Activated T-cell treated with anti-CD3 and anti-CD28 coated beads, Interleukin-2, amount 50 U/mL, for 1 hour (primary cell): ENCODE data around the gene MACROD2.
"Not testable (repeated sequence)": the region's sequence is repeated elsewhere in the genome, so short reads cannot be mapped to it uniquely, and the experiment has no call there.

Experiments used
- DNase-seq: peaks from one replicate; pipeline ENCODE4 v3.0.0-alpha.2; 2020

The MACROD2 gene

DNA sequence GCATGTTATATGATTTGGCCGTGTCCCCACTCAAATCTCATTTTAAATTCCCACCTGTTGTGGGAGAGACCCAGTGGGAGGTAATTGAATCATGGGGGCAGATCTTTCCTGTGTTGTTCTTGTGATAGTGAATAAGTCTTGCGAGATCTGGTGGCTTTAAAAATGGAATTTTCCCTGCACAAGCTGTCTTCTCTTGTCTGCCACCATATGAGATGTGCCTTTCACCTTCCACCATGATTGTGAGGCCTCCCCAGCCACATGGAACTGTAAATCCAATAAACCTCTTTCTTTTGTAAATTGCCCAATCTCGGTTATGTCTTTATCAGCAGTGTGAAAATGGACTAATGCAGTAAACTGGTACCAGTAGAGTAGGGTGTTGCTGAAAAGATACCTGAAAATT lies 986.2 kb downstream of the MACROD2 start:
- not testable (repeated sequence) for DNase-seq

- not testable (repeated sequence) for DNase-seq
Observed at GRCh38 chr20:14982324-14982723, 987.0 kb downstream of the MACROD2 start.

- DNase-seq, result no peak
Observed at GRCh38 chr20:14984305-14984704, 989.0 kb downstream of the MACROD2 start.

GRCh38 chr20:14984768-14985622 lies 989.7 kb downstream of the MACROD2 start:
- DNase-seq, result no peak

- DNase-seq, result no peak
Observed at GRCh38 chr20:14986026-14986655, 990.8 kb downstream of the MACROD2 start.

DNA sequence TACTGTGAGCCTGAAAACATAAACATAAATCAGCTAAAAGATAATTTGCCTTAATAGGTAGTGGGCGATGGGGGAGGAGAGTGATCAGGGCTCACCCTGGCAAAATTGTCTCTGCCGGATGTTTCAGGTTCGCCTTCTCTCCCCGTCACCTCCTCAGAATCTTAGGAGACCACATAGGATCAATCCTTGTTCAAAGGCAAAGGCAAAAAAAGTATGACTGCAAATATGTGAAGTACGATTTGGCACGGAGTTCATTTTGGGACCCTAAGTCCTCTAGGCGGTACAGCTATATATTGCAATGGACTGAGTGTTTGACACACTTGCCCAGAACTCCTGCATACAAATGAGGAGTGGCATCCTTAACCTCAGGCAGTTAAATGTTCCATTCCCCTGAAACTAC lies 991.3 kb downstream of the MACROD2 start:
- no peak for DNase-seq

DNA sequence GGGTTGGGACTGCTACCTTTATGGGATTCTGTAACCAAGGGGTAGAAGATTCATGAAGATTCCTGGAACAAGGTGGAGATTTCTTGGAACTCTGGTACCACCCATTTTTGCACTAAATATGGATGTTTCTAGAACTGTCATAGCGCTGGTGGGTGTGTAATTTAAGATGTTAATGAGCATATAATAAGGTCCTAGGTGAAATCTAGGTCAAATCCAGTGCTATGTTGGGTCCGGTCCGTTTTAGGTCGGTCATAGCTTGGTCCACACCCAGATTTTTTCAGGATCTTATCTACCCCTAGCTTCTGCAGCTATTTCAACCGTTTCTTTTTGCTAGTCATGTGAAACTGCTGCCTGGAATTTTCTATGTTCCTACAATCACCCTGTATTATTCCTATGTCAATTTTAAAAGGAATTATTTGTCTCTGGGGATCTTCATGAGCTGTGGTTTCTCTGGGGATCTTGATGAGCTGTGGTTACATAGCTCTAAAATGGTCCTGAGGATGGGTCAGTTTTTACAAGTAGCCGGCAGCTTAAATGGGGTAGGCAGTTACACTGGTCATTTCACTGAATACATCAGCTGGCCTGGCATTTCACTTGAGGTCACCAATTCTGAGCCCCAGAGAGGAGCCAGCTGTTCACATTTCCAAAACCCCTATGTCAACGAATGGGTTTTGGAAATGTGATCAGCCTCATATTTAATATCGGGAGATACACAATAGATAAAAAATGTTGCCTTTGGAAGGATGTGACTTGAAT lies 994.4 kb downstream of the MACROD2 start:
- no peak for DNase-seq

DNA sequence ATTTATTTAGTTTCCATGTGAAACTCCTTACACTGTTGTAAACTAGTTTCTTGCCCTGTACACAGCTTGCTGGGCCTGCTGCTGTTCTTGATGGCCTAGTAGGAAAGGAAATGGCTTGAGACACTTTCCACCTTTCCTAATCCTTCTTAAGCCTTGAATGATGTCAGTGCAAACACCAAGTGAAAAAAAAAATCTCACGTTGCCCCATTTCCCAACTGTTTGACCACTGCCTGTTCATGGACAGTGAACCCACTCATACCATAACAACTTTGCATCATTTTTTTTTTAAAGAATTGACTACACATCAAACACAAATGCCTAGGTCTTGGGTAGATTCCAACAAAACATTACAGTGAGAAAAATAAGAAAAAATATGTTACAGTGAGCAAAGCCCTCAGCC lies 995.7 kb downstream of the MACROD2 start:
- no peak for DNase-seq

DNA sequence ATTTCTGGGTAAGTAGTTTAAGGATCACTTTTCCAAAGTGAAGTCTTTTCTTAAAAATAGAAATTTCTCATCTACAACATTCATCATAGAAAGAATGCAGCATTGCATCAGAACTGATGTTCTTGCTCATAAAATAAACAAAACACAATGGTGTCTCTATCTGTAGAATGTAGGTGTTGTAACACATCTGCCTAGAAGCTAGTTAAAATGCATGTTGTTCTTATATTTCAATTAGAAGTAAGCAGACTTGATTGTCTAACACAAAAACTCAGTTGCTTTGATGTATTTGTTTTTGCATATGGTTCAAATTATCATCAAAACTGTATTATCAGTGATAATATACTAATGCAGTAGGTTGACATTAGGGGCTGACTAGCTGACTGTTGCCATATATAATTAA lies 996.8 kb downstream of the MACROD2 start:
- DNase-seq, result no peak

DNA sequence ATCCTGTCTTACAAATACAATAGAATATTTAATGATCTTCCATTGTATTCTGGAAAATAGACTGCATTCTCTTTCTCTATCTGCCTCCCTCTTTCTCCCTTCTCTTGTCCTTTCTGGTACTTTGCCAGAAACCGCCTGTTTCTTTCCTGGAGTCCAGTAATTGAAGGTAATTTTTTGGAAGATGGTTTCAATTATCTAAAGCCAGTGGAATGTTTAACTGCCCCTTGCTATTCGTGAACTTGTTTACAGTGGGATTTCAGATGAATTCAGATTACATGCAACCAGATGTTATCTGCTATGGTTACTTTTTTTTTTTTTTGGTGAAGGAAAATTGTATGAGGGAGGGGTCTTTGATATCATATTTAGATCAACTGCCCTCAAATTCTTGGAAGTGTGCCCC lies 997.6 kb downstream of the MACROD2 start:
- no peak for DNase-seq

DNA sequence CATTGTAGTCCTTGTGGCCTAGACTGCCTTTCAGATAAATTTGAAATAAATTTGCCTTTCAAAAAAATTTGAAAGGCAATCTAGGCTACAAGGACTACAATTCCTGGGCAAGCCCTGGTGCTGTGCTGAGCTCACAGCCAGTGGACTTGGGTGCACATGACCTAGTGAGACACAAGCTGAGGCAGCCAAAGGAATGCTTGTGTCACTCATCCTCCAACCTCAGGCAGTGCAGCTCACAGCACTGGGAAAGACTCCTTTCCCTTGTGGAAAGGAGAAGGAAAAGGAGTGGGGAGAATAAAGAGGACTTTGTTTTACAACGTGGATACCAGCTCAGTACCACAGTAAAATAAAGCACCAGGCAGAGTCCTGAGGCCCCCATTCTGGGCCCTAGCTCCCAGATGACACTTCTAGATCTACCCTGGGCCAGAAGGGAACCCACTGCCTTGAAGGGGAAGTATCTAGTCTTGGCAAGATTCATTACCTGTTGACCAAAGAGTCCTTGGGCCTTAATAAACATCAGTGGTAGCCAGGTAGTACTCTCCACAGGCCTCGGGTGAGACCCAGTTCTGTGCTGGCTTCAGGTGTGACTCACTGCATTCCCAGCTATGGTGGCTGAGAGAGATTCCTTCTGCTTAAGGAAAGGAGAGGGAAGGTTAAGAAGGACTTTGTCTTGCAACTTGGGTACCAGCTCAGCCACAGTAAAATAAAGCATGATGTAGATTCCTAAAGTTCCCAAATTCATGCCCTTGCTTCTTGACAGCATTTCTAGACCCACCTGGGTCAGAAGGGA lies 1001.8 kb downstream of the MACROD2 start:
- no peak for DNase-seq

DNA sequence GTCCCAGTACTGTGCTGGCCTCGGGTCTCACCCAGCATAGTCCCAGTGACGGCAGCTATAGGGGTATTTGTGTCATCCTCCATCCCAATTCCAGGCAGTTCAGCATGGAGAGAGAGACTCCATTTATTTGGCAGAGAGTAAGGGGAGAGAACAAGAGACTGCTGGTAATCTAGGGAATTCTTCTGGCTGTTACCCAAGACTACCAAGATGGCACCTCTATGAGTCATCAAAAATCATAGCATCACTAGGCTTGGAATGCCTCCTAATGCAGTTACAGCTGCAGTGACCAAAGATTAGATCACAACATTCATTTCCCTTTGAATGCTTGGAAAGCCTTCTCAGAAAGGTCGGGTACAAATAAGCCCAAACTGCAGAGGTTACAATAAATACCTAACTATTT lies 1002.5 kb downstream of the MACROD2 start:
- no peak for DNase-seq

GRCh38 chr20:15005300-15005986 lies 1010.1 kb downstream of the MACROD2 start:
- DNase-seq, result no peak

DNA sequence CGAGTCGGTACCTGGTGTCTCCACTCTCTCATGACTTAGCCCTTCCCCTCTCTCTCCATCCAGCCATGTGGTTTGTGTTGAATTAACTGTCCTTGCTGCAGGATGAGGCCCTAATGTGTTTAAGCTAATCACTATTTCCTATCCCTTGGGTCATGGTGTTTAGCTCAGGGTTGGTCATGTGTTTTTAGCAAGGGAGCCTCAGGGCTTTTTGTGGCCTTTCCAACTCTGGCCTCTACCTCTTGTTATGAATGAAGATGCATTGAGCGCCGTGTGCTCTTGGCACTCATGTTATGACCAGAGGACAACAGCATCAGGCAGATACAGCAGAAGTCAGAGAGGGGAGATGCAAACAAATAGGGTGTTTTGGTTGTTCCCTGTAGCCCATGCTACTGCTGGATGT lies 1016.3 kb downstream of the MACROD2 start:
- DNase-seq, result no peak

GRCh38 chr20:15012566-15012965 lies 1017.2 kb downstream of the MACROD2 start:
- no peak for DNase-seq

- DNase-seq, result not testable (repeated sequence)
Observed at GRCh38 chr20:15016875-15017274, 1021.6 kb downstream of the MACROD2 start.

DNA sequence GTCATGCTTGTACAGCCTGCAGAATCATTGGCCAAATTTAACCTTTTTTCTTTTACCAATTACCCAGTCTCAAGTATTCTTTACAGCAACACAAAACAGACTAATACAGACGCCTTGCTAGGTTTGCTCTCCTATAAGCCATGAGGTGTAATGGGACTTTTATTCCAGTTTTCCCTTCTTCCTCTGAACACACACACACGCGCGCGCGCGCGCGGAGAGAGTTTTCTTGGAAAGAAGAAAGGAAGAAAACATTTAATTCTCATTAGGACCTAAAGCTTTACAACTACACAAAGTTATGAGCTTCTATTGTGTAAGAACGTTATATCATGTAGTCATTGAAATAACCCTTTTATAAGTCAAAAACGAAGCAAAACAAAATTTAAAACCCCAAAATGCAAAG lies 1023.6 kb downstream of the MACROD2 start:
- no peak for DNase-seq

GRCh38 chr20:15020845-15021244 lies 1025.5 kb downstream of the MACROD2 start:
- no peak for DNase-seq

- no peak for DNase-seq
Observed at GRCh38 chr20:15022921-15023320, 1027.6 kb downstream of the MACROD2 start.

DNA sequence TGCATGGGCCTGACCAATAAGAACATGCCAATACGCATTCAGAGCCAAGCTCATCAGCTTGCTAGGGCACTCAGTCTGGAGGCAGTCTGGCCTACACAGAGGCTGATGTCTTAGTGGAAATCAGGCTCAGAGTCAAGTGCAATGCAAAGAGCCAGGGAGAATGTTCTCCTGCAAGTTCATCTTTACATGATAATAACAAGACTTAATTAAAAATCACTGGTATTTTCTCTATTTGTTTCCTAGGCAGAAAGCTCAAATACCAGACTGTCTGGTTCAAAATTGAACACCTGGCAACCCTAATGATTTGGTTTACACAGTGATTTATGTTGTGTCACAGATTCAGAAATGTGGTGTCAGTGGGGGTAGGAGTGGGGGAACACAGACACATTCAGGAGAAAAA lies 1031.4 kb downstream of the MACROD2 start:
- no peak for DNase-seq

GRCh38 chr20:15030826-15031225 lies 1035.5 kb downstream of the MACROD2 start:
- no peak for DNase-seq
